Pancreas (tissue), 10 donors: ENCODE measurements around the gene ARTN. TPM values are rescaled to one million over a fixed set of nuclear protein-coding genes. Genes with fewer than 3 reads are reported as not detected.

Experiments used
- ATAC-seq, 4 donors: fragments of 200-7000 bp; cut with Tn5 transposase; one replicate each; pipeline versions ENCODE4 v1.8.0 to v1.9.1; 2020; ENCODE audit warnings: mild to moderate bottlenecking in 4 of 4, moderate library complexity in 4 of 4
- DNase-seq, 6 donors: peaks; one replicate each; pipeline ENCODE4 v3.0.0-alpha.2; 2020
- FAIRE-seq: peaks from 2 replicates; lab custom pipeline; 2012; peaks lifted over from hg19 to GRCh38; lab: Jason Lieb, UNC
- H3K27ac ChIP-seq, 4 donors: fragments of 200-600 bp; sonication (generic); 1 replicate in 3 of 4; 2 replicates in 1 of 4; pipeline versions ENCODE4 v1.5.0 to v1.8.0; 2020
- H3K27me3 ChIP-seq, 4 donors: fragments of 200-600 bp; one replicate each; pipeline ENCODE4 v1.8.0; 2021
- H3K36me3 ChIP-seq, 3 donors: fragments of 200-600 bp; sonication (generic) in 1 of 3; one replicate each; pipeline versions ENCODE4 v1.5.0 to v1.8.0; 2020 to 2021
- H3K4me1 ChIP-seq, 3 donors: fragments of 200-600 bp; one replicate each; pipeline ENCODE4 v1.8.0; 2021
- H3K4me3 ChIP-seq, 4 donors: fragments of 200-600 bp; sonication (generic) in 2 of 4; one replicate each; pipeline versions ENCODE4 v1.5.0 to v1.8.0; 2020 to 2021
- H3K9me3 ChIP-seq, 4 donors: fragments of 200-600 bp; one replicate each; pipeline ENCODE4 v1.8.0; 2021
- WGBS, 2 donors: extraction: QIAGEN DNeasy Blood & Tissue Kit; methylation state at CpG; one replicate each; pipeline ENCODE4 v1.1.7; 2013; 5-methylcytosine and 5-hydroxymethylcytosine counted together
- intact Hi-C, 3 donors: fragments of 100-400 bp; cut with DNase I; formaldehyde crosslinking; loops; one replicate each; pipeline versions ENCODE4 v1.11.1 to v1.14.2; 2022
- polyA plus RNA-seq, 2 donors: library from polyadenylated mRNA; stranded (reverse); fragments of 200-250 nt; gene quantifications; one replicate each; pipeline ENCODE4 v1.2.3, GENCODE V29; 2013
- total RNA-seq, 6 donors: library from RNA; stranded (reverse); fragmentation: NEBNext Ultra II Directional in 4 of 6; extraction: Animal tissue kit (Norgen Biotek cat#: 25700) in 4 of 6; gene quantifications; one replicate each; pipeline versions ENCODE4 v1.2.1 to v1.2.4, GENCODE V29; 2021 to 2023
- TF ChIP-seq, protein P1 (sequence below), 4 donors: fragments of 200-600 bp; sonication (generic) in 3 of 4; IDR thresholded peaks; one replicate each; pipeline versions ENCODE4 v1.5.0 to v1.8.0; 2021; ENCODE audit warnings: antibody characterized with exemption in 4 of 4
- donor health status: healthy with polysubstance abuse.
- donor health status: DM: no; HTN: no; CAD: no; lungs with moderate emphysema.
- donor health status: DM: no; HTN: no; CAD: no.
- donor health status: control.
- donor health status: control.
- donor health status: Bipolar disorder and iron deficiency.
- donor health status: DM: yes; HTN: yes; CAD: no.
- donor health status: DM: no; HTN: no; CAD: no.
- donor health status: DM: no; HTN: no; CAD: no.
- donor health status: DM: yes; HTN: yes; CAD: no.

Gene ARTN
- total and polyA plus RNA-seq, 8 donors: 0.87 to 3.2 (median 1.2) TPM

DNA sequence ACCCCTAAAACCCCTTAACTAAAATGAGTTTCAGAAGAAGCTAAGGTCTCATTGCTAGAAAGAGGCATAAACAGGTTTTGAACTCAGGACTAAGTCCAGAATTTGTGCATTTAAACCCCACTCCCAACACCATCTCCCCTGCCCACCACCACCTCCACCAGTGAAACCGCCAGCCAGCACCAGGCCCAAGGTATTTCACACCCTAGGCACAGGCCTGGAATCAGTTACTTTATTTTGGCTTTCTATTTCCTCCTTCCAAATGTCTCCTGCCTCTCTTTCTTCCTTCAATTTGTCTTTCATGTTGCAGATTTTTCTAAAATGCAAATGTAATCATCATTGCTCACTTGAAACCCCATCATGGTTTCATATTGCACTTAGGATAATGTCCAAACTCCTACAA, 11.3 kb downstream of the ARTN start:
- intact Hi-C loops: no loop called here
- DNase-seq: no peak
- Histone ChIP-seq H3K27ac (no peak overlapping the region), H3K27me3 (no peaks in the 10 kb centered on the region), H3K9me3 (no peaks in the 10 kb centered on the region), H3K4me3 (no peak overlapping the region), H3K36me3 (no peaks in the 10 kb centered on the region), H3K4me1 (peaks cover 8 to 28% (median 18%) of the 10 kb centered on the region in 3 donors)
- FAIRE-seq: no peak
- TF ChIP-seq, protein P1, sequence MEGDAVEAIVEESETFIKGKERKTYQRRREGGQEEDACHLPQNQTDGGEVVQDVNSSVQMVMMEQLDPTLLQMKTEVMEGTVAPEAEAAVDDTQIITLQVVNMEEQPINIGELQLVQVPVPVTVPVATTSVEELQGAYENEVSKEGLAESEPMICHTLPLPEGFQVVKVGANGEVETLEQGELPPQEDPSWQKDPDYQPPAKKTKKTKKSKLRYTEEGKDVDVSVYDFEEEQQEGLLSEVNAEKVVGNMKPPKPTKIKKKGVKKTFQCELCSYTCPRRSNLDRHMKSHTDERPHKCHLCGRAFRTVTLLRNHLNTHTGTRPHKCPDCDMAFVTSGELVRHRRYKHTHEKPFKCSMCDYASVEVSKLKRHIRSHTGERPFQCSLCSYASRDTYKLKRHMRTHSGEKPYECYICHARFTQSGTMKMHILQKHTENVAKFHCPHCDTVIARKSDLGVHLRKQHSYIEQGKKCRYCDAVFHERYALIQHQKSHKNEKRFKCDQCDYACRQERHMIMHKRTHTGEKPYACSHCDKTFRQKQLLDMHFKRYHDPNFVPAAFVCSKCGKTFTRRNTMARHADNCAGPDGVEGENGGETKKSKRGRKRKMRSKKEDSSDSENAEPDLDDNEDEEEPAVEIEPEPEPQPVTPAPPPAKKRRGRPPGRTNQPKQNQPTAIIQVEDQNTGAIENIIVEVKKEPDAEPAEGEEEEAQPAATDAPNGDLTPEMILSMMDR (IDR thresholded peaks at IDR 0.05): no peak
- WGBS, 2 donors: 95 to 98% methylated on average over 1 of the region's 1 CpG
- ATAC-seq: no peak

DNA sequence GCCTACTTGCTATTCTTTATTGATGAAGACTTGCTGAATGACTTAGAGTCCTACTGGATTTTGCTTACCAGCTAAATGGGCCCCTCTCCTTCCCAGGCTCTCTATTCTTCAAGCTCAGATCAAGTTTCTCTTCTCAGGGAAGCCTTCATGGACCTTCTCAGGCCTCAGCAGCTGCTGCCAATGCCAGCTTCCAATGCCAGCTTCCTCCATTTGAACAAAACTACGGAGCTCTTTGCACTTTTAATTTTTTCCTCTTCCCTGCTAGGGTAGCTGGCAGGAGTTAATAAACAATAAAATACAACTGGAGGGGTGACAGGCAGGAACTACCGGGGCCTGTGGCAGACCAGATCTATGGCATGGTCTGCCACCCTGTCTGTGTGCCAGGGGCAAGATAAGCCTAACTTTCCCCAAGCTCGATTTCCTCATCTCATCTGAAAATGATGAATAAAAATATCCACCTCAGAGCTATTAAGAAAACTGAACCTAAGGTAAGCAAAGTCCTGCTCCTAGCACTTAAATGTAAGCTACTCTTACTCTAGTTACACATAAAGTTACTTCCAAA, 12.2 kb downstream of the ARTN start:
- TF ChIP-seq, protein P1 (IDR thresholded peaks at IDR 0.05): no peak
- H3K9me3 ChIP-seq: no peaks in the 10 kb centered on the region
- H3K27me3 ChIP-seq: no peaks in the 10 kb centered on the region
- ATAC-seq (peak; percentile 12 to 27 (median 20)), DNase-seq (no peak), FAIRE-seq (no peak)
- peak overlapping the region; percentile 93 to 100 (median 96) for H3K27ac ChIP-seq
- intact Hi-C loops: no loop called here
- WGBS, 2 donors: 0 to 1% methylated on average over 3 of the region's 3 CpGs
- H3K36me3 ChIP-seq: no peaks in the 10 kb centered on the region
- peaks cover 8 to 28% (median 18%) of the 10 kb centered on the region in 3 donors for H3K4me1 ChIP-seq
- peak overlapping the region; percentile 55 to 81 (median 72) for H3K4me3 ChIP-seq

DNA sequence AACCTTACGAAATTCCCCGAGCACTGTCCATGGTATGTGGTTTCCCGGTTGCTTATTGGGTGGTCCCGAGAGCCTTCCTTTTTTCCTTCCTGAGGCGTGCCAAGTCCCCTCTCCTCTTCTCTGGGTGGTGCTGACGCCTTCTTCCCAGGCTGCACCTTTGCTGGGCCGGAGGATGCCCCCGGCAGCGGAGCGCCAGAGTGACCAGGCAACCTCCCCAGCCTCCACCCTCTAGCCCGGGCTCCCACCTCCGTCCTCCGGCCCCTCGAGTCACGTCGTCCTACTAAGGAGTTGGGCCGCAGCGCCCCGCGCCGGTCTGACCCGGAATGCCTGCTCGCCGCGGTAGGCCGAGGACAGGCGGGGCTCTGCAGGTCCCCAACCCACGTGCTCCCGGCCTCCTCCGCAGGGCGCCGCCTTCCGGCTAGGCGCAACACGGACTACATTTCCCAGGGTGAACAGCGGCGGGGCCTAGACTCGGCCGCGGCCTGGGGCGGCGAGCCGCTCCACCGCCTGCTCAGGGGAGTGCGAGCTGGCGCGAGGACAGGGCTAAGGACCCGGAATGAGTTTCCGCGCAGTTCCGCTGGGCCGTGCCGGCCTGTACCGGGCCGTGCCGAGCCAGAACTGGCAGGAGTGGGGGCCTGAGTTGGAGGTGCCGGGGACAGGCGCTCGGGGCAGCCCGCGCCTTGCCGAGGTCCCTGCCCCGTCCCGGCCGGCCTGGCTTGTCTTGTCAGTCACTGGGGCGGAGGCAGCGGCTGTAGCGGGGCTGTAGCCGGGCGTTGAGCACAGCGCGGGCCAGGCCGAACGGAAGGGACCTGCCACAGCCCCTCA, 12.8 kb downstream of the ARTN start, which contains the start of gene IPO13:
Gene IPO13 (plus strand): TSS at position 715 of the 825 bp plus-strand sequence. CDS start 651 bp downstream, outside the sequence.
- intact Hi-C loops: no loop called here
- no peak for FAIRE-seq
- ATAC-seq: peak; percentile 96 to 99 (median 98)
- Histone ChIP-seq H3K27me3 (no peaks in the 10 kb centered on the region), H3K36me3 (no peaks in the 10 kb centered on the region), H3K9me3 (no peaks in the 10 kb centered on the region), H3K4me3 (peak within 1 kb of the TSS; percentile 55 to 81 (median 72)), H3K4me1 (peaks cover 8 to 28% (median 18%) of the 10 kb centered on the region in 3 donors), H3K27ac (peak within 1 kb of the TSS; percentile 93 to 100 (median 96))
- TF ChIP-seq, protein P1 (IDR thresholded peaks at IDR 0.05): peak; percentile 48 to 51 (median 50)
- 0% methylated on average over 67 to 74 of the region's 74 CpGs for WGBS, 2 donors
- DNase-seq: peak; percentile 94 to 98 (median 95)

DNA sequence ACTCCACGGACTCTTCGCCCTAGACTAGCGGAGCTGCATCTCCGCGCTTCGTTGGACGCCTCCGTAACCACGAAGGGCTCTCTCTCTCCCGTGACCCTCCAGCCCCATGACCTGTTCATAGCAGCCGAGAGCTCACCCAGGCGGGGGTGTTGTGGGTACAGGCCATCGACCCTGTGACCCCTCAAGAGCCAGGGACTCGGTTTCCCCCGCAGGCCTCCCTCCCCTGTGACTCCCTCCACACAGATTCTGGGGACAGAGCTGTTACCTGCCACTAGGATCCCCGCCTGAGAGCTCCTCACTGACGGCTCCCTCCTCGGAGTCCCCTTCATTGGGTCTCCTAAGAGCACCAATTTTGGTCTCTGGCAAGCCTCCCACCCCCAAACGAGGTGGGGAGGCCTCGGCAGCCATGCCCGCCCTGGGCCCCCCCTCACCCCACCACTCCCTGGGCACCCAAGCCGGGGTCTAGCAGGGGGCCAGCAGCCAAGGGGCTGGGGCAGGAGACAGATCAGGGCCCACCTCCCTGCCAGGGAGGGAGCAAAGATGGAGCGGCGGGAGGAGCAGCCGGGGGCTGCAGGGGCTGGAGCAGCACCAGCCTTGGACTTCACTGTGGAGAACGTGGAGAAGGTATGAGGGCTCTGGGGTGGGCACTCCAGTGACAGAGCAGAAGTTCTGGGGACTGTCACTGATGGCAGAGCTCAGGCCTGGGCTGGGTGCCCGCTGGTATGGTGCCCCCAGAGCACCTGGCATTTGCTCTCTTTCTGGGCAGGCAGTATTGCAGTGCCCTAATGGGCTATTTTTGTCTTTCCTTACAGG, 13.7 kb downstream of the ARTN start:
- Histone ChIP-seq H3K4me1 (peaks cover 8 to 28% (median 18%) of the 10 kb centered on the region in 3 donors), H3K27ac (peak overlapping the region; percentile 93 to 100 (median 96)), H3K9me3 (no peaks in the 10 kb centered on the region), H3K4me3 (peak overlapping the region; percentile 55 to 81 (median 72)), H3K36me3 (no peaks in the 10 kb centered on the region), H3K27me3 (no peaks in the 10 kb centered on the region)
- ATAC-seq: no peak
- FAIRE-seq: no peak
- peak in 2 of 6 donors; percentile 58 to 66 for DNase-seq
- 3% methylated on average over 19 to 27 of the region's 27 CpGs for WGBS, 2 donors
- TF ChIP-seq, protein P1 (IDR thresholded peaks at IDR 0.05): no peak
- intact Hi-C loops: no loop called here
